Coronary artery (tissue), 2 donors: ENCODE results near the gene NFYA.
"Not testable (repeated sequence)": the region's sequence is repeated elsewhere in the genome, so short reads cannot be mapped to it uniquely, and the experiment has no call there.

ENCODE experiments used
- DNase-seq: peaks from one replicate; pipeline ENCODE4 v3.0.0-alpha.2; 2017; ENCODE audit warnings: low spot score
- H3K27ac ChIP-seq, 2 donors: fragments of 200-600 bp; sonication (generic); one replicate each; pipeline ENCODE4 v1.5.1; 2016 to 2019
- H3K4me3 ChIP-seq: fragments of 200-600 bp; sonication (generic); 2 replicates; pipeline ENCODE4 v1.5.1; 2016; ENCODE audit warnings: mild to moderate bottlenecking, moderate library complexity
- TF ChIP-seq, protein P1 (sequence below): fragments of 200-600 bp; sonication (generic); IDR thresholded peaks from one replicate; pipeline ENCODE4 v1.5.1; 2019; ENCODE audit warnings: antibody characterized with exemption

Gene NFYA

GRCh38 chr6:41092421-41093140 lies 19.8 kb downstream of the NFYA start:
- DNase-seq: no peak
- no peak overlapping the region for H3K4me3 ChIP-seq
- TF ChIP-seq, protein P1, sequence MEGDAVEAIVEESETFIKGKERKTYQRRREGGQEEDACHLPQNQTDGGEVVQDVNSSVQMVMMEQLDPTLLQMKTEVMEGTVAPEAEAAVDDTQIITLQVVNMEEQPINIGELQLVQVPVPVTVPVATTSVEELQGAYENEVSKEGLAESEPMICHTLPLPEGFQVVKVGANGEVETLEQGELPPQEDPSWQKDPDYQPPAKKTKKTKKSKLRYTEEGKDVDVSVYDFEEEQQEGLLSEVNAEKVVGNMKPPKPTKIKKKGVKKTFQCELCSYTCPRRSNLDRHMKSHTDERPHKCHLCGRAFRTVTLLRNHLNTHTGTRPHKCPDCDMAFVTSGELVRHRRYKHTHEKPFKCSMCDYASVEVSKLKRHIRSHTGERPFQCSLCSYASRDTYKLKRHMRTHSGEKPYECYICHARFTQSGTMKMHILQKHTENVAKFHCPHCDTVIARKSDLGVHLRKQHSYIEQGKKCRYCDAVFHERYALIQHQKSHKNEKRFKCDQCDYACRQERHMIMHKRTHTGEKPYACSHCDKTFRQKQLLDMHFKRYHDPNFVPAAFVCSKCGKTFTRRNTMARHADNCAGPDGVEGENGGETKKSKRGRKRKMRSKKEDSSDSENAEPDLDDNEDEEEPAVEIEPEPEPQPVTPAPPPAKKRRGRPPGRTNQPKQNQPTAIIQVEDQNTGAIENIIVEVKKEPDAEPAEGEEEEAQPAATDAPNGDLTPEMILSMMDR: no peak
- H3K27ac ChIP-seq: no peak overlapping the region

- no peak for DNase-seq
- TF ChIP-seq, protein P1: no peak
- Histone ChIP-seq H3K27ac (no peak overlapping the region), H3K4me3 (no peak overlapping the region)
These were observed 21.0 kb downstream of the NFYA start for GRCh38 chr6:41093729-41094128.

- Histone ChIP-seq H3K4me3 (no peak overlapping the region), H3K27ac (peak overlapping the region in 1 of 2 donors; percentile 13)
- TF ChIP-seq, protein P1: no peak
- no peak for DNase-seq
These were observed 24.8 kb downstream of the NFYA start for GRCh38 chr6:41097467-41098090.

GRCh38 chr6:41098366-41098765 lies 25.6 kb downstream of the NFYA start:
- no peak for DNase-seq
- peak overlapping the region in 1 of 2 donors; percentile 13 for H3K27ac ChIP-seq
- no peak overlapping the region for H3K4me3 ChIP-seq

GRCh38 chr6:41100871-41101287 lies 28.1 kb downstream of the NFYA start:
- H3K4me3 ChIP-seq: no peak overlapping the region
- H3K27ac ChIP-seq: no peak overlapping the region

More at GRCh38 chr6:41098366-41098765, 25.6 kb downstream of the NFYA start:
- TF ChIP-seq, protein P1: no peak

DNA sequence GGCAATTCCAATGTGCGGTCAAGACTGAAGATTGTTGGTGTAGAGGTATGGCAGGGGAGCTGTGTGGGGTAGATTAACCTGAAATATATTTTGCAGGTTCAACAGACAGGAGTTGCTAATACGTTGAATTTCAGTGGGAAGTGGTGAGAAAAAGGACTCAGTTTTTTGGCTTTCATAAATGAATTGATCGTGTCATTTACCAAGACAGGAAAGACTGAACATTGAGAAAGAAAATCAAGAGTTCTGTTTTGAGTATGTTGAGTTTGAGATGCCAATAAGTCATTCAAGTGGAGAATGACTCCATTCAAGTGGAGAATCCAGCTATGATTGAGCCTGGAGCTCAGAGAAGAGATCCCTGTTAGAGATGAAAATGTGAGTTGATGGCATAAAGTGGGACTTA lies 31.1 kb downstream of the NFYA start:
- TF ChIP-seq, protein P1: no peak
- Histone ChIP-seq H3K27ac (no peak overlapping the region), H3K4me3 (no peak overlapping the region)
- no peak for DNase-seq

More at GRCh38 chr6:41100871-41101287, 28.1 kb downstream of the NFYA start:
- no peak for DNase-seq
- TF ChIP-seq, protein P1: no peak

- Histone ChIP-seq H3K27ac (no peak overlapping the region), H3K4me3 (no peak overlapping the region)
- no peak for DNase-seq
- TF ChIP-seq, protein P1: no peak
These were observed 38.2 kb downstream of the NFYA start for GRCh38 chr6:41111017-41111416.

DNA sequence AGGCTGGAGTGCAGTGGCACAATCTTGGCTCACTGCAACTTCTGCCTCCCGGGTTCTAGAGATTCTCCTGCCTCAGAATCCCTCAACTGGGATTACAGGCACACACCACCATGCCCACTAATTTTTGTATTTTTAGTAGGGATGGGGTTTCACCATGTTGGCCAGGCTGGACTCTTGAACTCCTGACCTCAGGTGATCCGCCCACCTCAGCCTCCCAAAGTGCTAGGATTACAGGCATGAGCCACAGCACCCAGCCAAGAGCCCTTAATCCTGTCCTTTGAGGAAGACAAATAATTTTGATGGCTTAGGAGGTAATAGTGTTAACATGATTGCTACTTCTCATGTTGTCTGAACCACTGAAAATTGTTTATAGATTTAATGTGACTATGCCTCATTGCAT lies 42.3 kb downstream of the NFYA start:
- not testable (repeated sequence) for H3K4me3 ChIP-seq, DNase-seq, H3K27ac ChIP-seq
